ENCODE data around the gene BTBD2.
"Not testable (repeated sequence)": the region's sequence is repeated elsewhere in the genome, so short reads cannot be mapped to it uniquely, and the experiment has no call there.

Gene BTBD2

DNA sequence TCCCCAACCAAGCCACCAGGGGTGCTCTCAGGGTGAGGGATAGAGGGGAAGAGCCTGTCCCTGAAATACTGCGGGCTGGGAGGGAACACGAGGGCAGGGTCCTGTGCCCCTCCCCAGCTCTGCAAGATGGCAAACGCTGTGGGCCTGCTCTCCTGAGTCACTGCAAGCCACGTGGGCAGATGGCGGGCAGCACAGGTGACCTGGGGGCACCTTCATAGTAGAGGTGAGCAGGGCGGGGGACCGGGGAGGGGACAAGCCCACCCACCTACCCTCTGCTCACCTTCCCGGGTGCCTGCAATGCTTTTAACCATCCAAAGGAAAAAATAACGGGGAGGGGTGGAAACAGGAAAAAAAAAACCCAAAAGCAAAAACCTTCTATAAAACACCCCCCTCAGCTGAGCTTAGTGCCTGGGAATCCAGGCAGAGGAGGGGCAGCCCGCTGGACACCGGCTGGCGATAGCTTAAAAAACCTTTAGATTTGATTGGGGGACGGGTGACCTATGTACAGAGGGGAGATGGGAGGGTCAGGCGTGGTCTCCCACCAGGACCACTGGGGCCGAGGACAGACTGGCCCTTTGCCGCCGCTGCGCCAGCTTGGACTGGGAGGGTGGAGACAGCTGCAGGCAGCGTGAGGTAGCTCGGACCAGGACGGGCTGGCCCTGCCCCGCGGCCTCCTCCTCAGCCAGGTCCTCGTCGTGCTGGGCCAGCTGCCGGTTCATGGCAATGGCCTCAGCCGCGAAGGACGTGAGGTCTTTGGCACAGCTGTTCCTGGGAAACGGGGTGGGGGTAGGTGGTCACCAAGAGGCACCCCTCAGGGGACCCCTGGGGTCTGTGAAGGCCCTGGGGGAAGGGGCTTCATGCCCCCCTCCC lies 23.8 kb upstream of the BTBD2 start:
- DNase-seq, result no peak

DNA sequence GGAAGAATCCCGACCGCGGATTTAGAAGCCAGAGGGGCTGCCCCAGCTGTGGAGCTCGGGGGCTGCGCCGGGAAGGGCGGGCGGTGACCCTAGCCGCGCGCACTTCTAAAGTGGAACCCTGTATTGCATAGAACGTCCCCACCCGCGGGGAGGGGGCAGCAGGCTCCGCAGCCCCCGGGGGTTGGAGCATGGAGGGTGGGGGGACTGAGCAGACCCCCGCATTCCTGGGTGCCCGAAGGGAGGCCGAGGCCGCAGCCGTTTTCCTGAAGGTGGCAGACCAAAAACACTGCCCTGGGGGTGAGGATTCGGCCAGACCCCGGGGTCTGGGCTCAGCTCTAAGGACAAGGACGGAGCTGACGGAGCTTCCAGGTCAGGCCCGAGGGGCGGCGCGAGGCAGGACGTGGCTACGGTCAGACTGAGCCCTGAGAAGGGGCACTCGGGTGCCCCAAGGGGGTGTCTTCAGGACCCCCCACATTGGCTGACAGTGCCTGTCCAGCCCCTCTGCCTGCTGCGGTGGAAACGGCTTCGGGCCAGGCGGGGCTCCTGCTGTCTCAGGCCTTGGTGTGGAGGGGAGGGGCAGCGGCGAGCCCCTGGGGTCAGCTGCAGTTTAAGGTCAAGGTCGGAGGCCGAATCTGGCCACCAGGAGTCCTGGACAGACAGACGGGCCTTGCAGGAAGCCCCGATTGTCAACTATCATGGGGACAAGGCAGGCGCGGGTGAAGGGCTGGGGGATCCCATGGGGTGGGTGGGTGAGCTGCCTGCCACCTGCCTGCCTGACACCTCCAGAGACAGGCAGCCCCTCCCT lies 23.0 kb upstream of the BTBD2 start:
- DNase-seq, result no peak

GRCh38 chr19:2037651-2038255 lies 22.2 kb upstream of the BTBD2 start:
- DNase-seq, result no peak

DNA sequence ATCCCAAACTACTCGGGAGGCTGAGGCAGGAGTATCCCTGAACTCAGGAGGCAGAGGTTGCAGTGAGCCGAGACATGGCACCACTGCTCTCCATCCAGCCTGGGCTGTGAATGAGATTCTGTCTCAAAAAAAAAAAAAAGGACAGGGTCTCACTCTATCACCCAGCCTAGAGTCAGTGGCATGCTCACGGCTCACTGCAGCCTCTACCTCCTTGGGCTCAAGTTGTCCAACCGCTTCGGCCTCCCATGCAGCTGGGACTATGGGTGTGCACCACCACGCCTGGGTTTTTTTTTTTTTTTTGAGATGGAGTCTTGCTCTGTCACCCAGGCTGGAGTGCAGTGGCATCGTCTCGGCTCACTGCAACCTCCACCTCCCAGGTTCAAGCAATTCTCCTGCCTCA lies 20.9 kb upstream of the BTBD2 start:
- DNase-seq, result no peak

GRCh38 chr19:2035590-2035991 lies 20.1 kb upstream of the BTBD2 start:
- DNase-seq, result no peak

GRCh38 chr19:2034729-2035589 lies 19.4 kb upstream of the BTBD2 start:
- peak; percentile 91 for DNase-seq

DNA sequence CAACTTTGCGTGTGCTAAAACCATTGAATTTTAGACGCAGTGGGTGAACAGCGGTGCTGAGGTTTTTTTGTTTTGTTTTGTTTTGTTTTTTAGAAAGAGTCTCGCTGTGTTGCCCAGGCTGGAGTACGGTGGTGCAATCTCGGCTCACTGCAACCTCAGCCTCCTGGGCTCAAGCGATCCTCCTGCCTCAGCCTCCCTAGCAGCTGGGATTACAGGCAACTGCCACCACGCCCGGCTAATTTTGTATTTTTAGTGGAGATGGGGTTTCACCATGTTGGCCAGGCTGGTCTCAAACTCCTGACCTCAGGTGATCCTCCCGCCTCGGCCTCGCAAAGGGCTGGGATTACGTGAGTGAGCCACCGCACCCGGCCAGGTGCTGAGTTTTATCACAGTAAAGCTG lies 18.7 kb upstream of the BTBD2 start:
- not testable (repeated sequence) for DNase-seq

GRCh38 chr19:2033825-2034159 lies 18.3 kb upstream of the BTBD2 start:
- DNase-seq, result no peak

DNA sequence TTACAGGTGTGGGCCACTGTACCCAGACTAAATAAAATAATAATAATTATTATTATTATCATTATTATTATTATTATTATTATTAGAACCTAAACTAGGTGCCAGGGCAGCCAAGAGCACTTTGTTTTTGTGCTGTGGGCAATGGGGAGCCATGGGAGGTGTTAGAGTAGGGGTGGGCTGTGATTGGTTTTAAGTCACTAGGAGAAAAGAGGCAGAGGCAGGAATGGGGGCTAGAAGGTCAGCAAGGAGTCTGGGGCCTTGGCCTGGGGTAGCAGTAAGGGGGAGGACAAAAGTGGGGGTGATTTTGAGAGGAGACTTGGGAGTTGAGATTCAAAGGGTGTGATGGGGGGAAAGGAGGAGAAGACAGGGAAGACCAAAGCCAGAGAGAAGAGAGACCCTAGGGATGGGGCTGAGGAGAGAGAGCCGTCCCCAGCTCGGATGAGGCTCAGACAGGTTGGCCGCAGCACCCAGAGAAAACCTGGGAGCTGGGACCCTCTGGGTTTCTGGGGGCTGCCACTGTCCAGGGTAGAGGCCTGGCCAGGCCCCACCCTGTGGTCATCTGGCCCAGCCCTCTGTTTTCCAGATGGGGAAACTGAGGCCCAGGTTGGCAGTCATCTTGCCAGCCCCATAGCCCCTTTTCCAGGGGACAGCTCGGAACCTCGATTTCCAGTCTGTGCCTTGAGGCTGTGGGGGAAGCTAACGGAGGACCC lies 17.8 kb upstream of the BTBD2 start:
- no peak for DNase-seq

DNA sequence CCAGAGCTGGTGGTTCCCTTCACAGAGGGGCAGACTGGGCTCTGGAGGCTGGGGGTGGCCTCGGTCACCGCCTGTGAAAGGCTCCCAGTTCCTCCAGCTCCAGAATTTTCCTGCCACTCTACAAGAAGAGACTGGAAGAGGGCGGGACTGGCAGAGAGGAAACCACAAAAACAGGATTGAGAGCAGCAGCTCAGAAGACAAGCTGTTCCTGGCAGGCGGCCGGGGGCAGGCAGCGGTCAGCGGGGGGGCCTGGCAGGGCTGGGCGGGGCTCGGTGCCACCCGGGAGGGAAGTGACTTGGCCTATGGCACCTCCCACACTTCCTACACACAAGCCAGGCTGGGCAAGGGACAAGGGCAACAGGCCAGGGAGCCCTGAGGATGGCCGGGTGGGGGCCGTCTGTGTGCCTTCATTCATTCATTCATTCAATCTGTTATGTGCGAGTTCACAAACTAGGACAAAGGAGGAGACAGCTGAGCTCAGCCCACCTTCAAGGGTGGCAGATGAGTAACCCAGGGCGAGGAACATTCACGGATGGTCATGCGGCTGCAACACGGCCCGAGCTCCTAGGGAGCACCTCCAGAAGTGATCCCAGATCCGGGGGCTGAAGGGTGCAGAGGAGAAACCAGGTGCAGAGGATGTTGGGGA lies 16.9 kb upstream of the BTBD2 start:
- no peak for DNase-seq

DNA sequence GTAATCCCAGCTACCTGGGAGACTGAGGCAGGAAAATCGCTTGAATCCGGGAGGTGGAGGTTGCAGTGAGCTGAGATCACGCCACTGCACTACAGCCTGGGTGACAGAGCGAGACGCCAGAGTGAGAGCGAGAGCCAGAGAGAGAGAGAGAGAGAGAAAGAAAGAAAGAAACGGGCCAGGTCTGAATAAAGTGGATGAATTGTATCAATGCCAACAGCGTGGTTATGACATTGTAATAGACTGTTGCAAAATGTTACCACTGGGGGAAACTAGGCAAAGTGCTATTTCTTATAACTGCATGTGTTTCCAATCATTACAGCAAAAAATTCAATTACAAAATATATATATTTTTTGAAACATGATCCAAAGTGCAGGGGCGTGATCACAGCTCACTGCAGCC lies 11.8 kb upstream of the BTBD2 start:
- no peak for DNase-seq

DNA sequence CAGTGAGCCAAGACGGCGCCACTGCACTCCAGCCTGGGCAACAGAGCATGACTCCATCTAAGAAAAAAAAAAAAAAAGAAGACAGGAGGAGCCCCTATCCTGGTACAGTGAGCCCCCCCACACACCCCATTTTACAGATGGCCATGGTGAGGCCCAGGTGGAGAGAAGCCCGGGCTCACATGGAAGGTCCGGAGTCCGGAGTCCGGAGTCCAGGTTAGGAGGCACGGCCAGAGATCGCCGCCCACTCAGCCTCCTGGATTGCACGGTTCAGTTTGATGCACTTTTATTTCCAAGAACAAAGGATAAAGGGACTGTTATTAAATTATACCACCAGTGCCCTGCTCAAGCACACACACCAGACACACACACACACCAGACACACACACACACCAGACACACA lies 11.3 kb upstream of the BTBD2 start:
- DNase-seq, result no peak

- DNase-seq, result no peak
These were observed 6.8 kb upstream of the BTBD2 start for GRCh38 chr19:2022289-2022688.

GRCh38 chr19:2021453-2022140 lies 6.1 kb upstream of the BTBD2 start:
- no peak for DNase-seq

DNA sequence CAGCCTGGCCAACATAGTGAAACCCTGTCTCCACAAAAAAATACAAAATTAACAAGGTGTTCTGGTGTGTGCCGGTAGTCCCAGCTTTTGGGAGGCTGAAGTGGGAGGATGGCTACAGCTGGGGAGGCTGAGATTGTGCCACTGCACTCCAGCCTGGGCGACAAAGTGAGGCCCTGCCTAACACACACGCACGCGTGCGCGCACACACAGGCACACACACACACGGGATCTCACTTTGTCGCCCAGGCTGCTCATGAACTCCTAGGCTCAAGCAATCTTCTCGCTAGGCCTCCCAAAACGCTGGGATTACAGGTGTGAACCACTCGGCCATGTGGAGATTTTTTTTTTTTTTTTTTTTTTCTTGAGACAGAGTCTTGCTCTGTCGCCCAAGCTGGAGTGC lies 3.2 kb upstream of the BTBD2 start:
- DNase-seq, result no peak

- DNase-seq, result no peak
These were observed 710 bp upstream of the BTBD2 start for GRCh38 chr19:2016041-2016807.

DNA sequence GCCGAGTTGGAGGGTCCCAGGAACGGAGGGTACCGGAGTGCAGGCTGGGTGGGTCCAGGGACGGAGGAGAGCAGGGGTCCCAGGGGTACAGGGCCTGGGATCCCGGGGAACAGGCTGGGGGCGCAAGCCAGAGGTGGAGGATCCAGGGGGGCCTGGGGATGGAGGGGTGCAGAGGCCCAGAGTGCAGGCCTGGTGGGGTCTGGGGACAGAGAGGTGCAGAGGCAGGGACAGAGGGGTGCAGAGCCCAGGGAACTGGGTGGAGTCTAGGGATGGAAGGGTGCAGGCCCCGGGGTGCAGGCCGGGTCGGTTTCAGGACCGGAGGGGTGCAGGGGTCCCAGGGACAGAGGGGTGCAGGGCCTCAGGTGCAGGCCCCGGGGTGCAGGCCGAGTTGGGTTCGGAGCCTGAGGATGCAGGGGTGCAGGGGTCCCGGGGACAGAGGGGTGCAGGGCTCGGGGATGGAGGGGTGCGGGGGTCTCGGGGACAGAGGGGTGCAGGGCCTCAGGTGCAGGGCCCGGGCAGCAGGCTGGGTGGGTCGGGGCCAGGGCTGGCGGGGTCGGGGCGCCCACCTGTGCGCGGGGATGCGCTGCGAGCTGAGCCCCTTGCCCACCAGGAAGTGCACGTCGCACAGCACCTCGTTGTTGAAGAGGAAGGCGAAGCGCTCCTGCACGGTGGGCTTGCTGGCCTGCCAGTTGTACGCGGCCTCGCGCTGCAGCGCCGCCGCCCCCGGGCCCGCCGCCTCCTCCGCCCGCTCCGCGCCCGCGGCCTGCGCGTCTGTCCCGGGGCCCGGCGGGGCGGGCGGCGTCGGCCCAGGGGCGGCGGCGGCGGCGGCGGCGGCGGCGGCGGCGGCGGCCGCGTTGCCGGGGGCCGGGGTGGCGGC lies 545 bp downstream of the BTBD2 start:
- peak; percentile 66 for DNase-seq

GRCh38 chr19:2014131-2014571 lies 1.4 kb downstream of the BTBD2 start:
- no peak for DNase-seq

- no peak for DNase-seq
These were observed 1.9 kb downstream of the BTBD2 start for GRCh38 chr19:2013683-2013961.
